Measurements from ENCODE around the gene PSMD7.
"Not testable (repeated sequence)": the region's sequence is repeated elsewhere in the genome, so short reads cannot be mapped to it uniquely, and the experiment has no call there.

DNA sequence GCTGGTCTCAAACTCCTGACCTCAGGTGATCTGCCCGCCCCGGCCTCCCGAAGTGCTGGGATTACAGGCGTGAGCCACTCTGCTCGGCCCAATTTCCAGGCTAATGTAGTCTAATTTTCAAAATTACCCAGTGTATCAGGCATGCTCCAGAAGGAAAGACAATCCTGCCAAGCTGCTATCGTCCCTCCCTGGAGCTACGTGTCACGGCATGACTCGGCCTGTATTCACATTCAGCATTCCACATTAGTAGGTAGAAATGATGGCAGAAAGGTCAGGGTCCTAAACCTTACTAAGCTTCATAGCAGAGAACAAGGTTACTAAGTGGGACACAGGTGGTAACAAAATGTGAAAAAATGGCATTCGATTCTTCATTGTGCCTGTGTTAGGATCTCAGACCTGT lies 42.6 kb downstream of the PSMD7 start:
- TF ChIP-seq POLR2A (IDR thresholded peaks at IDR 0.05; ENCODE audit: low read depth, low read length); GABPA (IDR thresholded peaks at IDR 0.05; ENCODE audit: low read depth); NFYB (IDR thresholded peaks at IDR 0.05; ENCODE audit: insufficient read depth, low read depth, low read length); CBFB (IDR thresholded peaks at IDR 0.05; ENCODE audit: low read depth); EGR1 (IDR thresholded peaks at IDR 0.05; ENCODE audit: borderline replicate concordance in 1 of 2, low read depth in 2 of 2, low read length in 2 of 2); POLR2AphosphoS5 (IDR thresholded peaks at IDR 0.05; ENCODE audit: low read length): not testable (repeated sequence)
- TF ChIP-seq, protein P1, sequence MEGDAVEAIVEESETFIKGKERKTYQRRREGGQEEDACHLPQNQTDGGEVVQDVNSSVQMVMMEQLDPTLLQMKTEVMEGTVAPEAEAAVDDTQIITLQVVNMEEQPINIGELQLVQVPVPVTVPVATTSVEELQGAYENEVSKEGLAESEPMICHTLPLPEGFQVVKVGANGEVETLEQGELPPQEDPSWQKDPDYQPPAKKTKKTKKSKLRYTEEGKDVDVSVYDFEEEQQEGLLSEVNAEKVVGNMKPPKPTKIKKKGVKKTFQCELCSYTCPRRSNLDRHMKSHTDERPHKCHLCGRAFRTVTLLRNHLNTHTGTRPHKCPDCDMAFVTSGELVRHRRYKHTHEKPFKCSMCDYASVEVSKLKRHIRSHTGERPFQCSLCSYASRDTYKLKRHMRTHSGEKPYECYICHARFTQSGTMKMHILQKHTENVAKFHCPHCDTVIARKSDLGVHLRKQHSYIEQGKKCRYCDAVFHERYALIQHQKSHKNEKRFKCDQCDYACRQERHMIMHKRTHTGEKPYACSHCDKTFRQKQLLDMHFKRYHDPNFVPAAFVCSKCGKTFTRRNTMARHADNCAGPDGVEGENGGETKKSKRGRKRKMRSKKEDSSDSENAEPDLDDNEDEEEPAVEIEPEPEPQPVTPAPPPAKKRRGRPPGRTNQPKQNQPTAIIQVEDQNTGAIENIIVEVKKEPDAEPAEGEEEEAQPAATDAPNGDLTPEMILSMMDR (IDR thresholded peaks at IDR 0.05 in 2 of 3, conservative IDR thresholded peaks at IDR 0.05 in 1 of 3; ENCODE audit: control insufficient read depth in 2 of 3, extremely low read depth in 1 of 3, insufficient read depth in 1 of 3, low read depth in 3 of 3, low read length in 3 of 3): not testable (repeated sequence)
- TF ChIP-seq, protein P2, sequence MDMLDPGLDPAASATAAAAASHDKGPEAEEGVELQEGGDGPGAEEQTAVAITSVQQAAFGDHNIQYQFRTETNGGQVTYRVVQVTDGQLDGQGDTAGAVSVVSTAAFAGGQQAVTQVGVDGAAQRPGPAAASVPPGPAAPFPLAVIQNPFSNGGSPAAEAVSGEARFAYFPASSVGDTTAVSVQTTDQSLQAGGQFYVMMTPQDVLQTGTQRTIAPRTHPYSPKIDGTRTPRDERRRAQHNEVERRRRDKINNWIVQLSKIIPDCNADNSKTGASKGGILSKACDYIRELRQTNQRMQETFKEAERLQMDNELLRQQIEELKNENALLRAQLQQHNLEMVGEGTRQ (IDR thresholded peaks at IDR 0.05; ENCODE audit: borderline replicate concordance, low read depth, low read length): not testable (repeated sequence)
- TF ChIP-seq, protein P3, sequence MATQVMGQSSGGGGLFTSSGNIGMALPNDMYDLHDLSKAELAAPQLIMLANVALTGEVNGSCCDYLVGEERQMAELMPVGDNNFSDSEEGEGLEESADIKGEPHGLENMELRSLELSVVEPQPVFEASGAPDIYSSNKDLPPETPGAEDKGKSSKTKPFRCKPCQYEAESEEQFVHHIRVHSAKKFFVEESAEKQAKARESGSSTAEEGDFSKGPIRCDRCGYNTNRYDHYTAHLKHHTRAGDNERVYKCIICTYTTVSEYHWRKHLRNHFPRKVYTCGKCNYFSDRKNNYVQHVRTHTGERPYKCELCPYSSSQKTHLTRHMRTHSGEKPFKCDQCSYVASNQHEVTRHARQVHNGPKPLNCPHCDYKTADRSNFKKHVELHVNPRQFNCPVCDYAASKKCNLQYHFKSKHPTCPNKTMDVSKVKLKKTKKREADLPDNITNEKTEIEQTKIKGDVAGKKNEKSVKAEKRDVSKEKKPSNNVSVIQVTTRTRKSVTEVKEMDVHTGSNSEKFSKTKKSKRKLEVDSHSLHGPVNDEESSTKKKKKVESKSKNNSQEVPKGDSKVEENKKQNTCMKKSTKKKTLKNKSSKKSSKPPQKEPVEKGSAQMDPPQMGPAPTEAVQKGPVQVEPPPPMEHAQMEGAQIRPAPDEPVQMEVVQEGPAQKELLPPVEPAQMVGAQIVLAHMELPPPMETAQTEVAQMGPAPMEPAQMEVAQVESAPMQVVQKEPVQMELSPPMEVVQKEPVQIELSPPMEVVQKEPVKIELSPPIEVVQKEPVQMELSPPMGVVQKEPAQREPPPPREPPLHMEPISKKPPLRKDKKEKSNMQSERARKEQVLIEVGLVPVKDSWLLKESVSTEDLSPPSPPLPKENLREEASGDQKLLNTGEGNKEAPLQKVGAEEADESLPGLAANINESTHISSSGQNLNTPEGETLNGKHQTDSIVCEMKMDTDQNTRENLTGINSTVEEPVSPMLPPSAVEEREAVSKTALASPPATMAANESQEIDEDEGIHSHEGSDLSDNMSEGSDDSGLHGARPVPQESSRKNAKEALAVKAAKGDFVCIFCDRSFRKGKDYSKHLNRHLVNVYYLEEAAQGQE (IDR thresholded peaks at IDR 0.05; ENCODE audit: low read depth, low read length): not testable (repeated sequence)
- TF ChIP-seq, protein P4, sequence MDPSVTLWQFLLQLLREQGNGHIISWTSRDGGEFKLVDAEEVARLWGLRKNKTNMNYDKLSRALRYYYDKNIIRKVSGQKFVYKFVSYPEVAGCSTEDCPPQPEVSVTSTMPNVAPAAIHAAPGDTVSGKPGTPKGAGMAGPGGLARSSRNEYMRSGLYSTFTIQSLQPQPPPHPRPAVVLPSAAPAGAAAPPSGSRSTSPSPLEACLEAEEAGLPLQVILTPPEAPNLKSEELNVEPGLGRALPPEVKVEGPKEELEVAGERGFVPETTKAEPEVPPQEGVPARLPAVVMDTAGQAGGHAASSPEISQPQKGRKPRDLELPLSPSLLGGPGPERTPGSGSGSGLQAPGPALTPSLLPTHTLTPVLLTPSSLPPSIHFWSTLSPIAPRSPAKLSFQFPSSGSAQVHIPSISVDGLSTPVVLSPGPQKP (IDR thresholded peaks at IDR 0.05; ENCODE audit: low read depth, low read length): not testable (repeated sequence)
- TF ChIP-seq, protein P5, sequence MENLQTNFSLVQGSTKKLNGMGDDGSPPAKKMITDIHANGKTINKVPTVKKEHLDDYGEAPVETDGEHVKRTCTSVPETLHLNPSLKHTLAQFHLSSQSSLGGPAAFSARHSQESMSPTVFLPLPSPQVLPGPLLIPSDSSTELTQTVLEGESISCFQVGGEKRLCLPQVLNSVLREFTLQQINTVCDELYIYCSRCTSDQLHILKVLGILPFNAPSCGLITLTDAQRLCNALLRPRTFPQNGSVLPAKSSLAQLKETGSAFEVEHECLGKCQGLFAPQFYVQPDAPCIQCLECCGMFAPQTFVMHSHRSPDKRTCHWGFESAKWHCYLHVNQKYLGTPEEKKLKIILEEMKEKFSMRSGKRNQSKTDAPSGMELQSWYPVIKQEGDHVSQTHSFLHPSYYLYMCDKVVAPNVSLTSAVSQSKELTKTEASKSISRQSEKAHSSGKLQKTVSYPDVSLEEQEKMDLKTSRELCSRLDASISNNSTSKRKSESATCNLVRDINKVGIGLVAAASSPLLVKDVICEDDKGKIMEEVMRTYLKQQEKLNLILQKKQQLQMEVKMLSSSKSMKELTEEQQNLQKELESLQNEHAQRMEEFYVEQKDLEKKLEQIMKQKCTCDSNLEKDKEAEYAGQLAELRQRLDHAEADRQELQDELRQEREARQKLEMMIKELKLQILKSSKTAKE (IDR thresholded peaks at IDR 0.05; ENCODE audit: low read depth, poor library complexity, severe bottlenecking): not testable (repeated sequence)
- TF ChIP-seq, protein P6, sequence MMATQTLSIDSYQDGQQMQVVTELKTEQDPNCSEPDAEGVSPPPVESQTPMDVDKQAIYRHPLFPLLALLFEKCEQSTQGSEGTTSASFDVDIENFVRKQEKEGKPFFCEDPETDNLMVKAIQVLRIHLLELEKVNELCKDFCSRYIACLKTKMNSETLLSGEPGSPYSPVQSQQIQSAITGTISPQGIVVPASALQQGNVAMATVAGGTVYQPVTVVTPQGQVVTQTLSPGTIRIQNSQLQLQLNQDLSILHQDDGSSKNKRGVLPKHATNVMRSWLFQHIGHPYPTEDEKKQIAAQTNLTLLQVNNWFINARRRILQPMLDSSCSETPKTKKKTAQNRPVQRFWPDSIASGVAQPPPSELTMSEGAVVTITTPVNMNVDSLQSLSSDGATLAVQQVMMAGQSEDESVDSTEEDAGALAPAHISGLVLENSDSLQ (IDR thresholded peaks at IDR 0.05): not testable (repeated sequence)
